Spleen (tissue), 7 donors: Measurements from ENCODE around the gene TSHB.

Experiments
- CTCF ChIP-seq, 11 experiments: fragments of 200-600 bp in 7 of 11; fragments of 450-650 bp in 4 of 11; sonication (generic) in 4 of 11; IDR thresholded peaks in 8 of 11; conservative IDR thresholded peaks in 3 of 11; 1 replicate in 7 of 11; 2 replicates in 4 of 11; pipeline versions ENCODE4 v1.4.0 to v1.8.0; 2016 to 2021; ENCODE audit warnings: antibody characterized with exemption in 11 of 11, inconsistent platforms in 4 of 11, mild to moderate bottlenecking in 1 of 11
- POLR2A ChIP-seq, 3 donors: fragments of 450-650 bp; IDR thresholded peaks; one replicate each; pipeline ENCODE4 v1.5.1; 2017; ENCODE audit warnings: antibody characterized with exemption in 3 of 3, mild to moderate bottlenecking in 1 of 3
- donor health status: DM: no; HTN: no; CAD: no; lungs with moderate emphysema.
- donor health status: DM: no; HTN: no; CAD: no.
- donor health status: DM: no; HTN: no; CAD: no.

- TF ChIP-seq CTCF (IDR thresholded peaks at IDR 0.05 in 8 of 11, conservative IDR thresholded peaks at IDR 0.05 in 3 of 11), result no peak
- TF ChIP-seq POLR2A (IDR thresholded peaks at IDR 0.05), result no peak
Observed at GRCh38 chr1:114997510-114998289, 31.9 kb upstream of the TSHB start.
